GM21390 (cell line): ENCODE results near the gene ABHD4.
A peak's percentile ranks its signal among the peaks of the same experiment; 100 is the strongest.
"Not testable (repeated sequence)": the region's sequence is repeated elsewhere in the genome, so short reads cannot be mapped to it uniquely, and the experiment has no call there.

Experiments used
- ATAC-seq: cut with Tn5 transposase; IDR thresholded peaks from one replicate; pipeline ENCODE4 v1.9.1; 2021; ENCODE audit not compliant: unreplicated experiment

The ABHD4 gene

GRCh38 chr14:22626590-22626989, 28.5 kb downstream of the ABHD4 start:
- no peak for ATAC-seq

- ATAC-seq: no peak
These were observed 29.6 kb downstream of the ABHD4 start for GRCh38 chr14:22627506-22628263.

- ATAC-seq: no peak
These were observed 31.3 kb downstream of the ABHD4 start for GRCh38 chr14:22629361-22629760.

- ATAC-seq: no peak
These were observed 32.0 kb downstream of the ABHD4 start for GRCh38 chr14:22630066-22630465.

- ATAC-seq: no peak
These were observed 32.4 kb downstream of the ABHD4 start for GRCh38 chr14:22630486-22630885.

- no peak for ATAC-seq
These were observed 36.3 kb downstream of the ABHD4 start for GRCh38 chr14:22634233-22634900.

- not testable (repeated sequence) for ATAC-seq
These were observed 37.9 kb downstream of the ABHD4 start for GRCh38 chr14:22635980-22636379.

GRCh38 chr14:22640192-22640591, 42.1 kb downstream of the ABHD4 start:
- no peak for ATAC-seq

- ATAC-seq: no peak
These were observed 43.7 kb downstream of the ABHD4 start for GRCh38 chr14:22641846-22642245.

- ATAC-seq: no peak
These were observed 46.2 kb downstream of the ABHD4 start, which contains the start of gene OR6J1 for GRCh38 chr14:22644305-22644635. Gene OR6J1, minus strand, starts transcription at chr14:22644352. Its CDS starts 9,541 bp downstream, at chr14:22634811.

GRCh38 chr14:22646570-22647254, 48.6 kb downstream of the ABHD4 start:
- ATAC-seq: no peak

GRCh38 chr14:22648506-22648905, 50.4 kb downstream of the ABHD4 start:
- no peak for ATAC-seq

GRCh38 chr14:22650046-22650739, 52.1 kb downstream of the ABHD4 start:
- no peak for ATAC-seq

GRCh38 chr14:22650960-22651521, 52.9 kb downstream of the ABHD4 start:
- peak; percentile 54 for ATAC-seq

GRCh38 chr14:22651586-22651985, 53.5 kb downstream of the ABHD4 start:
- no peak for ATAC-seq

- ATAC-seq: no peak
These were observed 55.0 kb downstream of the ABHD4 start for GRCh38 chr14:22653012-22653621.

- ATAC-seq: no peak
These were observed 58.1 kb downstream of the ABHD4 start for GRCh38 chr14:22656226-22656625.

- ATAC-seq: no peak
These were observed 59.0 kb downstream of the ABHD4 start for GRCh38 chr14:22656945-22657731.

- ATAC-seq: no peak
These were observed 59.8 kb downstream of the ABHD4 start for GRCh38 chr14:22657861-22658260.

- no peak for ATAC-seq
These were observed 60.8 kb downstream of the ABHD4 start for GRCh38 chr14:22658946-22659345.
